ENCODE results near the gene AXIN2.
A peak's percentile ranks its signal among the peaks of the same experiment; 100 is the strongest.

AXIN2 gene

DNA sequence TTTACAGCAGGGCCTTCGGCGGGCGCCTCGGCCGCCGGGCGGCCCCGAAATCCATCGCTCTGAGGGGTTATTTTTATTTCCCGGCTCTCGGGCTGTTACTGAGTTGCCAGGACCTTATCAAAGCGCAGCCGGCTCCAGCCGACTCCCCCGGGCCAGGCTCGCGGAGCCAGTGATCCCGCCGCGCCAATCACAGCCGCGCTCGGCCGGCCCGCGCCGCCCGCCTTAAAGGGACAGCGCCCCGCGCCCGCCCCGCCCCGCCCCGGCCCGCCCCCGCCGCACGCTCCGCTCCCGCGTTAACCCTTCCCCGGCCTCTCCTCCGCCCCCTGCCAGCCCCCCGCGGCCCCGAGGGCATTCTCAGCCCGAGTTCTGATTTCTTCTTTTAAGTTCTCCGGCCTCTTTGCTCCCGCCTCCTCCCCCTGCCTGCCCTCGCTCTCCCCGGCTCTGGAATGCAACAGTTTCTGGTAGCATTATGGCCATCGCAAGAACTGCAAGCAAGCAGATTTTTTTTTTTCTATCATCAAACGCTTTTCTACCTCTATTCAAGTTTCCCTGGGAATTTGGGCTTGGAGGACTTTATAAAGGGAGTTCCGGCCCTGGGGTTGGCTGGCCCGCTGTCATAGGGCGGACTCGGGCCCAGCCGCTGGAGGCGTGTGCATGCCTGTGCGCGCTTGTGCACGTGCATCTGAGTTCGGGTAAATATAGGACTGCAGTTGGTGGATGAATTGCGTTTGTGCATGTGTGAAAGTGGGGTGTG, at the start of gene AXIN2:
AXIN2 (minus strand) TSS at position 197 of the 754 bp plus-strand sequence. CDS start 3,028 bp downstream, outside the sequence.
- TF ChIP-seq, protein P1, sequence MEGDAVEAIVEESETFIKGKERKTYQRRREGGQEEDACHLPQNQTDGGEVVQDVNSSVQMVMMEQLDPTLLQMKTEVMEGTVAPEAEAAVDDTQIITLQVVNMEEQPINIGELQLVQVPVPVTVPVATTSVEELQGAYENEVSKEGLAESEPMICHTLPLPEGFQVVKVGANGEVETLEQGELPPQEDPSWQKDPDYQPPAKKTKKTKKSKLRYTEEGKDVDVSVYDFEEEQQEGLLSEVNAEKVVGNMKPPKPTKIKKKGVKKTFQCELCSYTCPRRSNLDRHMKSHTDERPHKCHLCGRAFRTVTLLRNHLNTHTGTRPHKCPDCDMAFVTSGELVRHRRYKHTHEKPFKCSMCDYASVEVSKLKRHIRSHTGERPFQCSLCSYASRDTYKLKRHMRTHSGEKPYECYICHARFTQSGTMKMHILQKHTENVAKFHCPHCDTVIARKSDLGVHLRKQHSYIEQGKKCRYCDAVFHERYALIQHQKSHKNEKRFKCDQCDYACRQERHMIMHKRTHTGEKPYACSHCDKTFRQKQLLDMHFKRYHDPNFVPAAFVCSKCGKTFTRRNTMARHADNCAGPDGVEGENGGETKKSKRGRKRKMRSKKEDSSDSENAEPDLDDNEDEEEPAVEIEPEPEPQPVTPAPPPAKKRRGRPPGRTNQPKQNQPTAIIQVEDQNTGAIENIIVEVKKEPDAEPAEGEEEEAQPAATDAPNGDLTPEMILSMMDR (IDR thresholded peaks at IDR 0.05; ENCODE audit: insufficient read depth, low read depth, low read length, missing control alignments) = peak; percentile 15
- H3K4me3 ChIP-seq (ENCODE audit: low read depth, low read length) = peak within 1 kb of the TSS; percentile 63
- peak; percentile 92 for DNase-seq (ENCODE audit: low read depth)

GRCh38 chr17:65609749-65610148, 48.3 kb upstream of the AXIN2 start:
- DNase-seq (ENCODE audit: low read depth) = no peak
- TF ChIP-seq, protein P1 (IDR thresholded peaks at IDR 0.05; ENCODE audit: insufficient read depth, low read depth, low read length, missing control alignments) = no peak
- no peak overlapping the region for H3K4me3 ChIP-seq (ENCODE audit: low read depth, low read length)

- no peak overlapping the region for H3K4me3 ChIP-seq (ENCODE audit: low read depth, low read length)
Measured at GRCh38 chr17:65609286-65609685, 47.8 kb upstream of the AXIN2 start.

DNA sequence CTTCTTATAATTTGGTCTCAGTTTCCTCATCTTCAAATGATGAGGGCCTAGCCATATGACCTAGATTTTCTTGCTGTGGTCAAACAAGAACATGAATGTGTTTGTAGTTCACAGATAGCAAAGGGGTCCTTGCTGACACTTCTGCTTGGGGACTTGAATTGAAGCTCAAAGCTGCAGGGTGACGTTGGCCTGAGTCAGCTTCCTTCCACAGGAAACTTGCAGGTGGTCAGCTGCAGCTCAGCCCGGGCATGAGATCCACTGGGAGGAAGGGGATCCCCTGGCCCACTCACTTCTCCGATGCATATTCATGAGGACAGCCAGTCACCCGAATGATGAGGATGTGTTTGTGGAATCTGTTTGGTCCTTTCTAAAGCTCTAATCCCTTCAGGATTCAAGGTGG, 42.6 kb upstream of the AXIN2 start:
- TF ChIP-seq, protein P1 (IDR thresholded peaks at IDR 0.05; ENCODE audit: insufficient read depth, low read depth, low read length, missing control alignments) = no peak
- H3K4me3 ChIP-seq (ENCODE audit: low read depth, low read length) = no peak overlapping the region
- no peak for DNase-seq (ENCODE audit: low read depth)

More at GRCh38 chr17:65609286-65609685, 47.8 kb upstream of the AXIN2 start:
- TF ChIP-seq, protein P1 (IDR thresholded peaks at IDR 0.05; ENCODE audit: insufficient read depth, low read depth, low read length, missing control alignments) = no peak
- no peak for DNase-seq (ENCODE audit: low read depth)

GRCh38 chr17:65601881-65602280, 40.4 kb upstream of the AXIN2 start:
- TF ChIP-seq, protein P1 (IDR thresholded peaks at IDR 0.05; ENCODE audit: insufficient read depth, low read depth, low read length, missing control alignments) = no peak
- DNase-seq (ENCODE audit: low read depth) = no peak
- H3K4me3 ChIP-seq (ENCODE audit: low read depth, low read length) = no peak overlapping the region

DNA sequence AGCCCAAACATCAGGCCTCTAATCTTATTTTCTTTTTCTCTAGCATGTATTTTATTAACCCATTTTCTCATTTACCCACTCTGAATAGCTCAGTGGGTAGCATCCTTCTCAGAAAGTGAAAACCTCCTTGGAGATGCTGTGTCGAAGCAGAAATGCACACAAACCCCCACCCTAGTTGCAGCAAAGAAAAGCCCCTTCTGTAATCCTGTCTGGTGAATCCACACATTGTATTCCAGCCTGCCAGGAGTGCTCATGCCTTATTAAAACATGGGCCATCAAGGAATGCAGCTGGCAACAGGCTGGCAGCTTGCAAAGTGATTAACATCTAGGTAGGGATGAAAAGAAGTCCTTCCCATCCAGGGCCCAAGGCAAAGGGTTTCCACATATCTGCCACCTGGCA, 39.7 kb upstream of the AXIN2 start:
- TF ChIP-seq, protein P1 (IDR thresholded peaks at IDR 0.05; ENCODE audit: insufficient read depth, low read depth, low read length, missing control alignments) = no peak
- DNase-seq (ENCODE audit: low read depth) = no peak
- no peak overlapping the region for H3K4me3 ChIP-seq (ENCODE audit: low read depth, low read length)

DNA sequence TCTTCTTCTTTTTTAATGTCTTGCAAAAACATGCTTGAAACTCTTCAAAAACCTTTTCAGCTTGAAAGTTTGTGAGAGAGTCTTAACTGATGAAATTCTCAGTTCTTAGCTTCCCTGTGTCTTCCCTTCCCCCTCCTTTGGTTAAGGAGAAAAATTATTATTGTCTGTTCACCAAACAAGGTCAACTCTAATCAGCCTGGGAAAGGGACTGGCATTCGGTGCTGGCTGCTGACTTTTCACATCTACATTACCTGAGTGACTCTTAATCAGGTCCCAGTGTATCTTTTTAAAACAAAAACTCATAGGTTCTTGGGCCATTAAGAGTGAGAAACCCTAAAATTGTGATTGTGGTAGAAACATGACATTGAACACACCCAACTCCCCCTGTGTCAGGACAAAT, 39.1 kb upstream of the AXIN2 start:
- no peak overlapping the region for H3K4me3 ChIP-seq (ENCODE audit: low read depth, low read length)
- TF ChIP-seq, protein P1 (IDR thresholded peaks at IDR 0.05; ENCODE audit: insufficient read depth, low read depth, low read length, missing control alignments) = no peak
- DNase-seq (ENCODE audit: low read depth) = no peak
